Effector CD8-positive, alpha-beta T cell (primary cell): ENCODE results near the gene TM9SF4.
"Not testable (repeated sequence)": the region's sequence is repeated elsewhere in the genome, so short reads cannot be mapped to it uniquely, and the experiment has no call there.

Source experiments
- DNase-seq: peaks from one replicate; lab custom pipeline; 2025; lab: John Stamatoyannopoulos, UW

The TM9SF4 gene

GRCh38 chr20:32155017-32155981, 45.8 kb downstream of the TM9SF4 start:
- no peak for DNase-seq

GRCh38 chr20:32157611-32158010, 48.1 kb downstream of the TM9SF4 start:
- no peak for DNase-seq

- no peak for DNase-seq
These were observed 48.8 kb downstream of the TM9SF4 start for GRCh38 chr20:32158351-32158750.

- DNase-seq, result no peak
These were observed 49.6 kb downstream of the TM9SF4 start for GRCh38 chr20:32158943-32159660.

GRCh38 chr20:32159766-32160221, 50.3 kb downstream of the TM9SF4 start:
- no peak for DNase-seq

GRCh38 chr20:32160341-32160740, 50.8 kb downstream of the TM9SF4 start:
- DNase-seq, result no peak

- no peak for DNase-seq
These were observed 52.8 kb downstream of the TM9SF4 start for GRCh38 chr20:32162351-32162750.

- no peak for DNase-seq
These were observed 54.4 kb downstream of the TM9SF4 start for GRCh38 chr20:32163951-32164350.

- DNase-seq, result no peak
These were observed 55.6 kb downstream of the TM9SF4 start for GRCh38 chr20:32164984-32165735.

- DNase-seq, result no peak
These were observed 56.5 kb downstream of the TM9SF4 start for GRCh38 chr20:32165836-32166545.

GRCh38 chr20:32167552-32167951, 58.0 kb downstream of the TM9SF4 start:
- no peak for DNase-seq

GRCh38 chr20:32168184-32168910, 58.8 kb downstream of the TM9SF4 start:
- DNase-seq, result no peak

- not testable (repeated sequence) for DNase-seq
These were observed 68.2 kb downstream of the TM9SF4 start for GRCh38 chr20:32177696-32178095.

GRCh38 chr20:32179515-32179914, 70.0 kb downstream of the TM9SF4 start:
- no peak for DNase-seq

GRCh38 chr20:32179934-32180333, 70.4 kb downstream of the TM9SF4 start:
- DNase-seq, result no peak

- DNase-seq, result no peak
These were observed 72.1 kb downstream of the TM9SF4 start for GRCh38 chr20:32181606-32182005.

GRCh38 chr20:32183947-32184635, 74.6 kb downstream of the TM9SF4 start:
- DNase-seq, result no peak

GRCh38 chr20:32184961-32185603, 75.6 kb downstream of the TM9SF4 start:
- no peak for DNase-seq

- no peak for DNase-seq
These were observed 77.0 kb downstream of the TM9SF4 start for GRCh38 chr20:32186506-32186905.
